ENCODE measurements around the gene BBS2. TPM values are rescaled to one million over a fixed set of nuclear protein-coding genes. Genes with fewer than 3 reads are reported as not detected.

Gene BBS2
- total and polyA plus RNA-seq, 2 experiments from 2014 or later = 31.5 to 39.0 TPM

GRCh38 chr16:56470666-56471065 is 49.2 kb downstream of the BBS2 start:
- Histone ChIP-seq H3K4me3 (no peak overlapping the region), H3K27ac (no peak overlapping the region), H4K20me1 (ENCODE audit: insufficient read depth, poor library complexity, severe bottlenecking) (no peaks in the 10 kb centered on the region), H3K9me2 (replicated peaks; ENCODE audit: insufficient read depth) (no peaks in the 10 kb centered on the region), H3K27me3 (no peaks in the 10 kb centered on the region), H3K79me2 (no peaks in the 10 kb centered on the region), H3K36me3 (replicated peaks; ENCODE audit: insufficient read depth, low read depth) (no peaks in the 10 kb centered on the region), H3K4me1 (ENCODE audit: insufficient read depth) (no peaks in the 10 kb centered on the region), H2AFZ (no peak overlapping the region), H3K9me3 (ENCODE audit: low read depth) (no peaks in the 10 kb centered on the region), H3K4me2 (no peak overlapping the region)
- 100% methylated on average over 1 of the region's 1 CpG for WGBS (ENCODE audit: low lambda C conversion rate, missing lambda C conversion rate)
- DNase-seq (ENCODE audit: low spot score) = no peak
- TF ChIP-seq EZH2 (IDR thresholded peaks at IDR 0.05; ENCODE audit: borderline replicate concordance) = no peak
- TF ChIP-seq EZH2phosphoT487 (IDR thresholded peaks at IDR 0.05; ENCODE audit: low read depth, severe bottlenecking, unreplicated experiment) = no peak

GRCh38 chr16:56470232-56470631 is 49.6 kb downstream of the BBS2 start:
- H3K9me2 ChIP-seq (replicated peaks; ENCODE audit: insufficient read depth) = no peaks in the 10 kb centered on the region
- H3K9me3 ChIP-seq (ENCODE audit: low read depth) = no peaks in the 10 kb centered on the region
- H3K27me3 ChIP-seq = no peaks in the 10 kb centered on the region
- H3K79me2 ChIP-seq = no peaks in the 10 kb centered on the region
- H3K36me3 ChIP-seq (replicated peaks; ENCODE audit: insufficient read depth, low read depth) = no peaks in the 10 kb centered on the region
- H3K27ac ChIP-seq = no peak overlapping the region
- H3K4me1 ChIP-seq (ENCODE audit: insufficient read depth) = no peaks in the 10 kb centered on the region
- H4K20me1 ChIP-seq (ENCODE audit: insufficient read depth, poor library complexity, severe bottlenecking) = no peaks in the 10 kb centered on the region
- H3K4me3 ChIP-seq = no peak overlapping the region
- DNase-seq (ENCODE audit: low spot score) = no peak
- TF ChIP-seq CTCF (IDR thresholded peaks at IDR 0.05; ENCODE audit: poor library complexity) = no peak
- TF ChIP-seq EZH2phosphoT487 (IDR thresholded peaks at IDR 0.05; ENCODE audit: low read depth, severe bottlenecking, unreplicated experiment) = no peak
- TF ChIP-seq EZH2 (IDR thresholded peaks at IDR 0.05; ENCODE audit: borderline replicate concordance) = no peak
- no peak overlapping the region for H3K4me2 ChIP-seq
- WGBS (ENCODE audit: low lambda C conversion rate, missing lambda C conversion rate) = 91% methylated on average over 3 of the region's 3 CpGs
- no peak overlapping the region for H2AFZ ChIP-seq

- WGBS (ENCODE audit: low lambda C conversion rate, missing lambda C conversion rate) = 82% methylated on average over 7 of the region's 7 CpGs
- Histone ChIP-seq H3K27me3 (no peaks in the 10 kb centered on the region), H2AFZ (no peak overlapping the region), H3K27ac (no peak overlapping the region), H3K4me3 (no peak overlapping the region), H3K9me2 (replicated peaks; ENCODE audit: insufficient read depth) (no peaks in the 10 kb centered on the region), H3K9me3 (ENCODE audit: low read depth) (no peaks in the 10 kb centered on the region), H3K79me2 (no peaks in the 10 kb centered on the region), H3K36me3 (replicated peaks; ENCODE audit: insufficient read depth, low read depth) (no peaks in the 10 kb centered on the region), H4K20me1 (ENCODE audit: insufficient read depth, poor library complexity, severe bottlenecking) (no peaks in the 10 kb centered on the region), H3K4me2 (no peak overlapping the region), H3K4me1 (ENCODE audit: insufficient read depth) (no peaks in the 10 kb centered on the region)
- DNase-seq (ENCODE audit: low spot score) = no peak
- TF ChIP-seq EZH2phosphoT487 (IDR thresholded peaks at IDR 0.05; ENCODE audit: low read depth, severe bottlenecking, unreplicated experiment) = no peak
- no peak for TF ChIP-seq EZH2 (IDR thresholded peaks at IDR 0.05; ENCODE audit: borderline replicate concordance)
- TF ChIP-seq CTCF (IDR thresholded peaks at IDR 0.05; ENCODE audit: poor library complexity) = no peak
These were observed 50.1 kb downstream of the BBS2 start for GRCh38 chr16:56469748-56470147.

- Histone ChIP-seq H3K9me2 (replicated peaks; ENCODE audit: insufficient read depth) (no peaks in the 10 kb centered on the region), H2AFZ (no peak overlapping the region), H3K4me3 (no peak overlapping the region), H3K27ac (no peak overlapping the region), H3K4me2 (no peak overlapping the region), H3K27me3 (no peaks in the 10 kb centered on the region), H3K36me3 (replicated peaks; ENCODE audit: insufficient read depth, low read depth) (no peaks in the 10 kb centered on the region), H4K20me1 (ENCODE audit: insufficient read depth, poor library complexity, severe bottlenecking) (no peaks in the 10 kb centered on the region), H3K4me1 (ENCODE audit: insufficient read depth) (no peaks in the 10 kb centered on the region), H3K79me2 (no peaks in the 10 kb centered on the region), H3K9me3 (ENCODE audit: low read depth) (no peaks in the 10 kb centered on the region)
- TF ChIP-seq EZH2phosphoT487 (IDR thresholded peaks at IDR 0.05; ENCODE audit: low read depth, severe bottlenecking, unreplicated experiment) = no peak
- TF ChIP-seq EZH2 (IDR thresholded peaks at IDR 0.05; ENCODE audit: borderline replicate concordance) = no peak
- no peak for TF ChIP-seq CTCF (IDR thresholded peaks at IDR 0.05; ENCODE audit: poor library complexity)
- DNase-seq (ENCODE audit: low spot score) = no peak
These were observed 51.0 kb downstream of the BBS2 start for GRCh38 chr16:56468800-56469199.

Measured in hepatocyte (in vitro differentiated cells).